H1 (cell line): ENCODE data around the gene MAP2K5. TPM values are rescaled to one million over a fixed set of nuclear protein-coding genes. Genes with fewer than 3 reads are reported as not detected.

Experiments
- CHD2 ChIP-seq: IDR thresholded peaks from 2 replicates; pipeline ENCODE4 v1.6.1; 2012; ENCODE audit warnings: low read length, improper control_type of control experiment
- HDAC2 ChIP-seq, 2 experiments: fragments of 300-600 bp in 1 of 2; sonication (generic) in 1 of 2; IDR thresholded peaks; 2 replicates each; pipeline ENCODE4 v1.6.1; 2011 to 2012; ENCODE audit warnings: low read depth in 2 of 2, low read length in 2 of 2, mild to moderate bottlenecking in 2 of 2, moderate library complexity in 2 of 2, borderline replicate concordance in 1 of 2, inconsistent platforms in 1 of 2
- POU5F1 ChIP-seq: IDR thresholded peaks from 2 replicates; pipeline ENCODE4 v1.6.1; 2011; ENCODE audit warnings: low read depth, mild to moderate bottlenecking, low read length, moderate library complexity
- polyA plus RNA-seq, 7 experiments: library from polyadenylated mRNA; depleted of rRNA in 3 of 7; stranded (reverse) in 5 of 7; unstranded in 2 of 7; fragments of >200 nt in 5 of 7; fragments of 200-250 nt in 2 of 7; gene quantifications; 1 replicate in 5 of 7; 2 replicates in 1 of 7; 4 replicates in 1 of 7; pipeline versions ENCODE4 v1.2.1 to v1.2.3, GENCODE V29; 2011 to 2013; ENCODE audit warnings: missing spikeins in 2 of 7, mixed read lengths in 2 of 7
- total RNA-seq: library from RNA; stranded (reverse); fragmentation: NEBNext Ultra II Directional; extraction: Animal tissue kit (Norgen Biotek cat#: 25700); gene quantifications from 2 replicates; pipeline ENCODE4 v1.2.1, GENCODE V29; 2021
- TF ChIP-seq, protein P1 (sequence below): IDR thresholded peaks from 2 replicates; pipeline ENCODE4 v1.6.1; 2012; ENCODE audit warnings: inconsistent platforms
- TF ChIP-seq, protein P2 (sequence below): IDR thresholded peaks from 2 replicates; pipeline ENCODE4 v1.6.1; 2011; ENCODE audit warnings: low read length, improper control_type of control experiment

The MAP2K5 gene
- total and polyA plus RNA-seq, 2 of the 8 experiments (the other 6 are each of a cell fraction or from before 2014, with no cell fraction given): 4.4 to 15.8 TPM

DNA sequence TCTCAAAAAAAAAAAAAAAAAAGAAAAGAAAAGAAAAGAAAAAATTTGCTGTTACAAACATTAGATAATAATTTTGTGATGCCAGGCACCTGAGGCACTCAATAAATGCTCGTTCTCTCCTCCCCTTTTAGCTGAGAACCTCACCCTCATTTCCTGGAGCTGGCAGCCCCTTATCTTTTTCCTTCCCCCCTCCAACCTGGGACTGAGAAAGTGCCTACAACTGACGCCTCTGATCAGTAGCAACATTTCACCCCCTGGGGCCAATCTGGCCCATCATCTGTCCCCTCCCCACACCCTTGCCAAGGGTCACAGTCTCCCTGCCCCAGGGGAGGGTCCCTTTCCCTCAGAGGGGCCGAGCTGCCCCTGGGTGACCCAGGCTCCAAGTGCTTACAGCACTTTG lies 309.9 kb downstream of the MAP2K5 start (continued):
- TF ChIP-seq, protein P1, sequence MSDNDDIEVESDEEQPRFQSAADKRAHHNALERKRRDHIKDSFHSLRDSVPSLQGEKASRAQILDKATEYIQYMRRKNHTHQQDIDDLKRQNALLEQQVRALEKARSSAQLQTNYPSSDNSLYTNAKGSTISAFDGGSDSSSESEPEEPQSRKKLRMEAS: no peak
- TF ChIP-seq POU5F1 (no peak), HDAC2 (IDR thresholded peaks at IDR 0.05; ENCODE audit: borderline replicate concordance in 1 of 2, low read depth in 2 of 2, low read length in 2 of 2) (no peak), CHD2 (no peak)
- TF ChIP-seq, protein P2, sequence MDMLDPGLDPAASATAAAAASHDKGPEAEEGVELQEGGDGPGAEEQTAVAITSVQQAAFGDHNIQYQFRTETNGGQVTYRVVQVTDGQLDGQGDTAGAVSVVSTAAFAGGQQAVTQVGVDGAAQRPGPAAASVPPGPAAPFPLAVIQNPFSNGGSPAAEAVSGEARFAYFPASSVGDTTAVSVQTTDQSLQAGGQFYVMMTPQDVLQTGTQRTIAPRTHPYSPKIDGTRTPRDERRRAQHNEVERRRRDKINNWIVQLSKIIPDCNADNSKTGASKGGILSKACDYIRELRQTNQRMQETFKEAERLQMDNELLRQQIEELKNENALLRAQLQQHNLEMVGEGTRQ: no peak
- TF ChIP-seq, all 59 proteins: peak for 0
